Activated naive CD8-positive, alpha-beta T cell treated with anti-CD3 and anti-CD28 coated beads, Interleukin-2, amount 50 U/mL, for 16 hours (primary cell): ENCODE measurements around the gene HIKESHI.
"Not testable (repeated sequence)": the region's sequence is repeated elsewhere in the genome, so short reads cannot be mapped to it uniquely, and the experiment has no call there.

Experiments used
- DNase-seq: peaks from one replicate; pipeline ENCODE4 v3.0.0-alpha.2; 2020; ENCODE audit warnings: low read depth, low spot score

Gene HIKESHI

DNA sequence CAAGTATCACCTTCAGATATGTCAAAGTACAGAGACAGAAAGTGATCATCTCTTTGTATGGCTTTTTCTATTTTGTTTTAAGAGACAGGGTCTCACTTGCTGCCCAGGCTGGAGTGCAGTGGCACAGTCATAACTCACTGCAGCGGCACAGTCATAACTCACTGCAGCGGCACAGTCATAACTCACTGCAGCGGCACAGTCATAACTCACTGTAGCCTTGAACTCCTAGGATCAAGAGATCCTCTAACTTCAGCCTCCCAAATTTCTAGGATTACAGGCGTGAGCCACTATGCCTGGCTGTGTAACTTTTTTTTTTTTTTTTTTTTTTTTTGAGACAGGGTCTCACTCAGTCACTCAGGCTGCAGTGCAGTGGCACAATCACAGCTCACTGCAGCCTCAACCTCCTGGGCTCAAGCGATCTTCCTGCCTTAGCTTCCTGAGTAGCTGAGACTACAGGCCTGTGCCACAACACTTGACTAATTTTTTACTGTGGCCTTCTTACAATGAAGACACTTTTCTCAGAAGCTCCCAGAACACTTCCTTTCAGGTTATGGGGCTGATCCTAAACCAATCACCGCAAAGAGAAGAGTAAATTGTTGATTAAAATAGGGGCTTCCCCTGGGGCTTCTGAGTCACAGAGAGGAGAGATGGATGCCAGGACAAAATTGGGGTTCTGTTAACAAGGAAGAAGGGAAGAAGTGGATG, 9.0 kb upstream of the HIKESHI start:
- DNase-seq: no peak

DNA sequence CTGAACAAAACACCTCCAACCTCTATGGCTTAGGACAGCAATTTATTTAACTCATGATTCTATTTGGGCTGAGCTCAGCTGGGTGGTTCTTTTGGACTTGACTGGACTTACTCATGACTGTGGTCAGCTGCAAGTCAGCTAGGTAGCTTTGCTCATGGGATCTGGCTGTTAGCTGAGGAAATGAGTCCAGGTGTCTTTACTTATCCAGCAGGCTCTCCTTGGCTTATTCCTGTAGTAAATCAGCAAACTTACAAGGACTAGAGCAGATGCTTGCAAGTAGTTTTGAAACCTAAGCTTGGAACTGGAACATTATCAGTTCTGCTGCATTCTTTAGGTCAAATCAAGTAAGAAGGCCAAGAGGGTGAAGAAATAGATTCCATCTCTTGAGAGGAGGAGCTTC, 8.0 kb upstream of the HIKESHI start:
- no peak for DNase-seq

DNA sequence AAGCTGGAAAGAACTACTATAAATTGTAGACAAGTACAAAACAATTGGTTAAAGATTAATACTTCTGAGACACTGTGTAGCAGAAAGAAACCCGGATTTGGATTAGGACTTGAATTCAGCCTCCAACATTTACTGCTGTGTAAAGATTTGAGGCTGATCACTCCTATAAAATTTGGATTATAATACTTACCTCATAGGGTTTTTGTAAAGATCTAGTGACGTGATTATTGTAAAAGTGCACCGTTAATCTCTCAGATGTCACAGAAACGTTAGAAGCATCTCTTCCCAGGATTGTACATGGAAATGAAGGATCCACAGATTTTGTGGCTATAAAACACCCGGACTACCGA, 323 bp upstream of the HIKESHI start:
- DNase-seq: no peak

DNA sequence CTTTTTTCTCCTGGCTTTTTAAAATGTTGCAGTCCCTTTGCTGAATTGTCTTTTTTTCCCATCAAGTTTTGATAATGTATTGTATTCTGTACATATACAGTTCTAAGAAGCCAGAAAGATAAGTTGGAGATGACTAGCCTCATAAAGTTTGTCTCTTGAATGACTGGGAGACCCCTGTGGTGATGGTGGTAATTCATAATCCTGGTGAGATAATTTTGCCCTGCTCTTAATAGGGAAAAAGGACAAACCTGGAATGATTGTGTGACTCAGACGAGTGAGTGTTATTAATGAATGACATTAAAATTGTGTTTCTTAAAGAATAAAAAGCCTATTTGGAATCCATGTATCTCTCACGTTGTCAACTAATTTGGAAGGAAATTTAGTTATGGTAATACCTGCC, 1.2 kb downstream of the HIKESHI start:
- no peak for DNase-seq

DNA sequence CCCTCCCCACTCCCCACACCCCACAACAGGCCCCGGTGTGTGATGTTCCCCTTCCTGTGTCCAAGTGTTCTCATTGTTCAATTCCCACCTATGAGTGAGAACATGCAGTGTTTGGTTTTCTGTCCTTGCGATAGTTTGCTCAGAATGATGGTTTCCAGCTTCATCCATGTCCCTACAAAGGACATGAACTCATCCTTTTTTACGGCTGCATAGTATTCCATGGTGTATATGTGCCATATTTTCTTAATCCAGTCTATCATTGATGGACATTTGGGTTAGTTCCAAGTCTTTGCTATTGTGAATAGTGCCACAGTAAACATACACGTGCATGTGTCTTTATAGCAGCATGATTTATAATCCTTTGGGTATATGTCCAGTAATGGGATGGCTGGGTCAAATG, 6.7 kb downstream of the HIKESHI start:
- DNase-seq: not testable (repeated sequence)

DNA sequence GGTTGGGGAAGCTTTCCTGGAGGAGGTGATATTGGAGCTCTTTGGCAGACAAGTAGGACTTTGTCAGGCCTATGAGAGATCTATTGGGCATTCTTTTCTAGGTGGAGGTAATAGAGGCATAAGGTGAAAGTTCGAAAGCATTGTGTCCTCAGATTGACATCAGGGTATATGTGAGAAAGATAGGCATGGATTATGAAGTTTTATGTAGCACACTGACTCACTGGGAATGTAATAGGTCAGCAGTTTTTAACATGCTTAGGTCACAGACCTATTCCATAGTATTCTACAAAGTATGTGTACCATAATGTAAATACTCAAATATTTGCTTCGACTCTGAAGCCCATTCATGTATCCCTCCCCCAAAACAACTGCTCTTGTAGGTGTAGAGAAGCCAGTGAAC, 11.8 kb downstream of the HIKESHI start:
- no peak for DNase-seq

DNA sequence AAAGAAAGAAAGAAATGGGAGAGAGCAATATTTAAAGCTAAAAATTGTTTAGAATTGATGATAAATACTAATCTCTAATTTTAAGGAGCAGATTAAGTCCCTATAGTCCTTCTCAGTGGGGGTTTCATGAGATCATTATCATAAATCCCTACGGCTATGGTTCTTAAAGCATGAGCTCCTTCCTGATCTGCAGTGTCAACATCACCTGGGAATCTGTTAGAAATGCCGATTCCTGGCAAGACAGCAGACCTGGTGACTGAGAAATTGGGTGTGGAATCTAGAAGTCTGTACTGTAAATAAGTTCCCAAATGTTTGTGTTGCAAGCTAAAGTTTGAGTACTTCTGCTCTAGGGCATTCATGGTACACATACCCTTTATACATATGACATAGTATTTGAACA, 12.6 kb downstream of the HIKESHI start:
- DNase-seq: no peak

DNA sequence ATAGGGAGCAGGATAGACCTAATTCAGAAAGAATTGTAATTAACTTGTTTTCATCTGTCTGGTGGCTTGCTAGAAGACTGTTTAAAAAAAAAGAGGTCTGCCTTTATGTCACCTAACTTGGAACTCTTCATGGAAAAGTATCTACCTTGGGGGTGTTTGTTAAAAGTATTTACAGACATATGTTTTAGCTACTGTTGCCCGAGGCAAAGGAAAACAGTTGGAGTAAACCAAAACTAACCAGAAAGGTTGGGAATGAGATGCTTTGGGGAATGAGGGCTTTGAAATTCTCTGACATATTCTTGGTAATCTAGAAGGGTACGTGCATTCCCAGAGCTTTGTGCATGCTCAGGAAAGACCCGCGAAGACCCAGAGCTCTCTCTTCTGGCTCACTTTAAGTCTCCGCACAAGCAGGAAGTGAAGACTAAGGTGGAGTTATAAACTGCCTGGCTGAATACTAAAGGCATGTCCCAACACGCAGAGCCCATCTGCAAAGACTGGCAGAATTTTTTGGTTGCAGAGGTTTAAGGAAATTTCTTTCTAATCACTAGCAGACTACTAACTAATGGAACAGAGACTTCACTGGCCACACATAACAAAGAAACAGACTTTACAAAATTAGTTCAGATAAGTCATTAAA, 33.2 kb downstream of the HIKESHI start:
- no peak for DNase-seq

DNA sequence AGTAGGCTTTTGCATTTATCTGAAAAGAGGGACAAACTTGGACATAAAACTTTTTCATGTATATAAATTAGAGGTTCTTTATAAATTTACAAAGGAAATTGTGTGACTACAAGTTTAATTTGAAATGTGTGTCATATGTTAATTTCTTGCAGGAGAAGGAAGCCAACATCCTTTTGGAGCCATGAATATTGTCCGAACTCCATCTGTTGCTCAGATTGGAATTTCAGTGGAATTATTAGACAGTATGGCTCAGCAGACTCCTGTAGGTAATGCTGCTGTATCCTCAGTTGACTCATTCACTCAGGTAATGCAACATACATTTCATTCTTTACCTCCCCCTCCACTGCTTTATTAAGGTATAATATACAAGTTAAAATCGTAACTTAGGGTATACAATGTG, 35.2 kb downstream of the HIKESHI start:
- no peak for DNase-seq

DNA sequence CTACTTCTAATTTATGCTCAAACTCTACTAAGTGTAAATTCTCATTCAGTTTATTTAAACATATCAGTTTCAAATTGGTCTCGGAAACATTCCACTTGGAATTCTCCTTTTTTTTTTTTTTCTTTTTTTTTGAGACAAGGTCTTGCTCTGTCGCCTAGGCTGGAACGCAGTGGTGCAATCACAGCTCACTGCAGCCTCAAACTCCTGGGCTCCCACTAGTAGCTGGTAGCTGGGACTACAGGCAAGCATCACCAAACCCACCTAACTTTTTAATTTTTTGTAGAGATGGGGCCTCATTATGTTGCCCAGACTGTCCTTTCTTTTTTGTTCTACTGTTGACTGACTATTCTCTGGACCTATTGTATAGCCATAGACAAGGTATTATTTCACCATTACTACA, 39.3 kb downstream of the HIKESHI start:
- DNase-seq: no peak

DNA sequence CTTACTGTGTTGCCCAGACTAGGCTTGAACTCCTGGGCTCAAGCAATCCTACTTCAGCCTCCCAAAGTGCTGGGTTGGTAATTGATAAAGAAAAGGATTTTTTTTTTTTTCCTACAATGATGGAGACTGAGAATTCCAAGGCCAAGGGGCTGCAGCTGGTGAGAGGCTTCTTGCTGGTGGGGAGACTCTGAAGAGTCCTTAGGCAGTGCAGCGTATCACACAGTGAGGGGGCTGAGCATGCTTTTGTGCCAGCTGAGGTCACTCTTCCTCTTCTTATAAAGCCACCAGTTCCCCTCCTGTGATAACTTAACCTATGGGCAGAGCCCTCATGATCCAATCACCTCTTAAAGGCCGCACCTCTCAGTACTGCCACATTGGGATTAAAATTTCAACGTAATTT, 44.5 kb downstream of the HIKESHI start:
- no peak for DNase-seq

DNA sequence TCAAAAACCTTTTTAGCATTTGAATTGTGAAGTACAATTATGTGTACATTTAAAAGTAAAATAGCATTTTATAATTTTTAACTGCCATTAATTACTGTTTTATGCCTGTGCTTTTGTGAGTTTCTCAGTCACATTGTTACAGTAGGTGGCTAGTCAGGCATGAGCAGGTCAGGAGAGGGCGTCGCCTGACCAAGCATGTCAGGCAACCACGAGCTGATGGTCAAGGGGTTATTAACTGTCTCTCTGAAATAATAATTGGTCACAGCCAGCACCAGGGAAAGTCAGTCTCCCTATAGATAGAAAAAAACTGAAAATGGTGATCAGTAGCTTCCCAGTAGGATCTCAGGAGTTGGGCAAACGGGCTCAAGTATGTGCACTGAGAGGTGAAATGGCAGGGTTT, 53.2 kb downstream of the HIKESHI start:
- no peak for DNase-seq

DNA sequence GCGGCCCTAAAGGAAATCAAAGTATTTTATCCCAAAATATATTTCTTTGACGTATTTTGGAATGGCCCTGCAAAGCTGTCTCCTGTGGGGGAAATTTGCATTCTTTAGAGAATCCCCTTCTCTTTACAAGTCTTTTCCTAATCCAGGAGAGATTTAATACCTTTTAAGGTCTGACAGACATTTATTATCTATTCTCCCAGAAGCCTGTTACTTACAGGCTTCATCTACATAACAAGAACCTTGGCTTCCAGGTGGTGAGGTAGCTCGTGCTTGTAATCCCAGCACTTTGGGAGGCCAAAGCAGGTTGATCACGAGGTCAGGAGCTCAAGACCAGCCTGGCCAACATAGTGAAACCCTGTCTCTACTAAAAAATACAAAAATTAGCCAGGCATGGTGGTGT, 55.4 kb downstream of the HIKESHI start:
- not testable (repeated sequence) for DNase-seq

DNA sequence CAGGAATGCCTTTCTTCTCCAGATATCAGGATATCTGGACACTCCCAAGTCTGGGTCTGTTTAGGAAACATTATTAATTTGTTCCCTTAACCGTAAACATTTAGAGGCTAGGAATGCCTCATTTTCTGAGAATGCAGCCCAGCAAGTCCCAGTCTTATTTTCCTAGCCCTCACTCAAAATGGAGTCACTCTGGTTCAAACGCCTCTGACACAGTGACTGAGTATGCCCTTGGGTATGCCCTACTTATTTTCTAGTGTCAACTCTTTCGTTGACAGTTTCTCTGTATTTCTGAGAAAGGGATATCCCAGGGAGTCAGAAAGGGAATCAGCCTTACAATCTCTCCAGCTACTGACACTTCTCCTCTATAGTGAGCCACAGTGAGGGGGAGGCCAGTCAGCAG, 56.7 kb downstream of the HIKESHI start:
- no peak for DNase-seq

DNA sequence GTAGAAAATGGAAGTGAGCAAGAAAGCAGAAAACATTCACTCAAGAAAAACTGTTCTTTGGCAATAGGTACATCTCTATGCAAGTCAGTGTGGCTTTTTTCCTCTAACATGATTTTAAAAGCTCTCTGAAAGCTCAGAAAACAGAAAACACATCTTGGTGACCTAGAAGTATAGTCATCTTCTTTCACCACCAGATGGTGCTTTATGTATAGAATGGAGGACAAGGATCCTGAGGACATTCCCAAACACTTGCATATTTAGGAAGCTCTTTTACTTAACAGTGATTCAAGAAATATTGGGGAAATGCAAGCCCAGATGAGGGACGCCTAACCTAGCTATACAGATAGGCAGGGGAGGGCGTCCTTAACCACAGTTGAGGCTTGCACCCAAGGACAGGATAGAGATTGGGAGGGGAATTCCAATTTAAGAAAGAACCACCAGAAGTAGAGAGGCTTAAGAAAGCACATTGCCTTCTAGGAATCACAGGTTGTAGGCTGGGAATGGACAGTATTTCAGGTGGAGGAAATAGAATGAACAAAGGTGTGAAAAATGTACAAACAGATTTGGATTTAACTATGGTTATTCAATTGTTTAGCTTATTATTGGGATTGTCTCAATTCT, 58.8 kb downstream of the HIKESHI start:
- DNase-seq: no peak

DNA sequence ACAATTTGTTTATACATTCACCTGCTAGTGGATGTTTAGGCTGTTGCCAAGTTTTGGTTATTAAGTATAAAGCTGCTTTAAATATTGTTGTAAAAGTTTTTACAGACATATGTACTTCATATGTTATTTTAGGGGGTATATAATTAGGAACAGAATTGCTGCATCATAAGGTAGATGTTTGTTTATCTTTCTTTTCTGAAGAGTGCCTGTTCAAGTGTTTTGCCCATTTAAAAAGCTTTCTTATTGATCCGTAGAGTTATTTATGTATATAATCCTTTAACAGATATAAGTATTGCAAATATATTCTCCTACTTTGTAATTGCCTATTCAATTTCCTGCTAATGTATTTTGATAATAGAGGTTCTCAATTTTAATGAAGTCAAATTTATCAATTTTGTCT, 61.4 kb downstream of the HIKESHI start:
- DNase-seq: no peak

DNA sequence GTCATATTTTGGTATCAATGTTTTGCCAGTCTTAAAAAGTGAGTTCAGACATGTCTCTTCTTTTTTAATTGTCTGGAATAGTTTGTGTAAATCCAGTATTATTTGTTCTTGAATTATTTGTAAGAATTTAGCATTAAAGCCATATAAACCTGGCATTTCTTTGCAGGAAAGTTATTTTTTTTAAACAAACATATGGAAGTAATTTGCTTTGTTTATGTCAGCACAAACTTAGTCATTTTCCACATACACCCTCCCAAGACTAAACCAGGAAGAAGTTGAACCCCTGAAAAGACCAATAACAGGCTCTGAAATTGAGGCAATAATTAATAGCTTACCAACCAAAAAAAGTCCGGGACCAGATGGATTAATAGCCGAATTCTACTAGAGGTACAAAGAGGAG, 63.5 kb downstream of the HIKESHI start:
- no peak for DNase-seq

DNA sequence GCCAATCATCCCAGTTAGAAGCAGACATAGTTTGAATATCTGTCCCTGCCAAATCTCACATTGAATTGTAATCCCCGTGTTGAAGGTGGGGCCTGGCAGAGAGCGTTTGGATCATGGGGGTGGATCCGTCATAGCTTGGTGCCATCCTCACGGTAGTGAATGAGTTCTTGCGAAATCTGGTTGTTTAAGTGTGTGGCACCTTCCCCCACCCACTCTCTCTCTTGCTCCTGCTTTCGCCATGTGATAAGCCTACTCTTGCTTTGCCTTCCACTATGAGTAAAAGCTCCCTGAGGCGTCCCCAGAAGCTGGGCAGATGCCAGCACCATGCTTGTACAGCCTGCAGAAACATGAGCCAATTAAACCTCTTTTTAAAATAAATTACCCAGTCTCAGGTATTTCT, 67.6 kb downstream of the HIKESHI start:
- no peak for DNase-seq

DNA sequence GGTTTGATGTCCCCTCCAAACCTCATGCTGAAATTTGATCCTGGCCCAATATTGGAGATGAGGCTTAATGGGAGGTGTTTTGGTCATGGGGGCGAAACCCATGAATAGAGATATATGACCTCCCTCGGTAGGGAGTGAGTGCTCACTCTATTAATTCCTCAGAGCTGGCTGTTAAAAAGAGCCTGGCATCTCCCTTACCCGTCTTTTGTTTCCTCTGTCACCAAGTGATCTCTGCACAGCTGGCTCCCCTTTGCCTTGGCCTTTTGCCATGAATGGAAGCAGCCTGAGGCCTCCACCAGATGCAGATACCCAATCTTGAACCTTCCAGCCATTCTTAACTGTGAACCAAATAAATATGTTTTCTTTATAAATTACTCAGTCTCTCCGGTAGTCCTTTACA, 68.1 kb downstream of the HIKESHI start:
- no peak for DNase-seq

DNA sequence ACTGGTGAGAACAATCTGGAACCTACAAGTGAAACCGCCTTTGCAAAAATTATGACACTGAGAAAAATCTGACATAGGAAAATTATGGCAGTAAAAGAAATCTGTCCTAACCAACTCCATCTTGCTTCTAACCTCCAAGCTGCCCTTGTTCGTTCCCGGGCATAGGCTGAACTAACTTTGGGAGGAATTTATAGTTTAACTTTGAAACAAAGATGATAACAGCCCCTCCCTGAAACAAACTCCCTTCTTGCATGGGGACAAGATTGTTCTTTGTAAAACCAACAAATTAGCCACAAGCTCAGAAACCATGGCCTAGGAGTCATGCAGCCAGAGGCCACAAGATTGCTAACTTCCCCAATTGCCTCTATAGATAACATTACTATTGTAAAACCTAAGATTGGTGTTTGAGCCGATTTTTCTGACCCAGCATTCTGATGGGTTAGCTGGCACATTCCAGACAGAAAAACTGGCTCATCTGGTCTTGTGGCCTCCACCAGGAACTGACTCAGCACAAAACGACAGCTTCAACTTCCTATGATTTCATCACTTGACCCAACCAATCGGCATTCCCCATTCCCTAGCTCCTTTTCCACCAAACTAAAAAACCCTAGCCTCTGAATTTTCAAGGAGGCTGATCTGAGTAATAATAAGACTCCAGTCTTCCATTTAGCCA, 69.0 kb downstream of the HIKESHI start:
- DNase-seq: no peak

DNA sequence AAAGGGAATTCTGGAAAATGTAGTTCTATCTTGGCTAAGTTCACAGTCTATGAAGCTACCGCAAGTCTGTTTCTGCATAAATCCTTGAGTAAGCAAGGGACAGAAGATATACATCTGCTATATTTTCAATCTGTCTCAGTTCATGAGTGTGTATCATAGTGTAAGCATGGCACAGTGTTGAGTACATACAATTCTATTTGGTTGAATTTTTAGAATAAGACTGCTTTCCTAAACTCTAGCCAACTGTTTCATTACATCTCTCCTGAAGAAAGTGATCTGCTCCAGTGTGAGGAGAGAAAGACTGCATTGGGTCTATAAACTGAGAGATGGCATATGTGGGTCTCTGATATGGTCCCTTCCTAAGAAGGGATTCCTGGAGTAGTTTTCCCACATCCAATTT, 70.0 kb downstream of the HIKESHI start:
- no peak for DNase-seq

DNA sequence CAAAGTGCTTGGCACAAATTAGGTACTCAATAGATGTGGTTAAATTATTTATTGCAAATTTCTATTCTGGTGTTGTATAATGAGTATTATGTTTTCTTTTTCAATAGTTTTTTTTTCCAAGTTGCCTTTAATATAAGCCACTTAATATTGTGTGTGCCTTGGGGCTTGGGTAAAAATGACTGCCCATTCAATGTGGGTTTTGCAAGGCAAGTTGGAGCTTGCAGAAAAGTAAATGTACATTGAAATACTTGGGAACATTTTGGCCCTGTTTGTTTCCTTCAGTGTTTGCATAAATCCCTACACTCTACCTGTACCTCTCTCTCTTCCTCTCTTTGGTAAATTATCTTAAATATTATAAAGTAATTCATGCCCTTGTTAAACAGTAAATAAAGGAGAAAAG, 70.5 kb downstream of the HIKESHI start:
- DNase-seq: no peak

DNA sequence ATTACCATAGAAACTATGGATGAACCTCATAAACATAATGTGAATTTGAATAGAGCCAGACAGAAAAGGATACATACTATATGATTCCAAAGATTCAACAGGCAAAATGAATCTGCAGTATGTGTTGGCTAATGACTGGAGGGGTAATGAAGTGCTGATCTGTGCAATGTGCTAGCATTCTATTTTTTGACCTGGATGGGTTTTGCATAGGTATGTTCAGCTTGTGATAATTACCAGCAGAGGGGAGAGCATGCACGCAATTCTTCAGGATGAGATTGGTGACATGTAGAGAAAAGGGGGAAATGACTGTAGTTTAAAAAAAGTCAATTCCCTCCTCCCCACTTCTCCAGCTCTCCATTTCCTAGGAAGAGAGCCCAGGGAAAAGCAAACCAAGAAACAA, 72.0 kb downstream of the HIKESHI start:
- no peak for DNase-seq
